HUES48 (cell line): ENCODE data around the gene ERVK3-1.
A peak's percentile ranks its signal among the peaks of the same experiment; 100 is the strongest.
"Not testable (repeated sequence)": the region's sequence is repeated elsewhere in the genome, so short reads cannot be mapped to it uniquely, and the experiment has no call there.

Source experiments
- H3K27ac ChIP-seq: one replicate; pipeline ENCODE4 v1.7.0; 2013; ENCODE audit warnings: low read depth, low read length, inconsistent platforms
- H3K27me3 ChIP-seq: 2 replicates; pipeline ENCODE4 v1.6.1; 2013; ENCODE audit warnings: mild to moderate bottlenecking, low read length; ENCODE audit not compliant: control insufficient read depth, insufficient read depth
- H3K36me3 ChIP-seq: 2 replicates; pipeline ENCODE4 v1.6.1; 2013; ENCODE audit warnings: low read length; ENCODE audit not compliant: control insufficient read depth, insufficient read depth
- H3K4me1 ChIP-seq: 2 replicates; pipeline ENCODE4 v1.6.1; 2013; ENCODE audit warnings: mild to moderate bottlenecking, low read length; ENCODE audit not compliant: control insufficient read depth, insufficient read depth
- H3K4me3 ChIP-seq: 2 replicates; pipeline ENCODE4 v1.5.1; 2013; ENCODE audit warnings: mild to moderate bottlenecking, low read depth, low read length
- H3K9ac ChIP-seq: 2 replicates; pipeline ENCODE4 v1.6.1; 2013; ENCODE audit warnings: mild to moderate bottlenecking, low read depth, low read length, moderate library complexity
- H3K9me3 ChIP-seq: 2 replicates; pipeline ENCODE4 v1.6.1; 2013; ENCODE audit warnings: low read length; ENCODE audit not compliant: control insufficient read depth, insufficient read depth

The ERVK3-1 gene

DNA sequence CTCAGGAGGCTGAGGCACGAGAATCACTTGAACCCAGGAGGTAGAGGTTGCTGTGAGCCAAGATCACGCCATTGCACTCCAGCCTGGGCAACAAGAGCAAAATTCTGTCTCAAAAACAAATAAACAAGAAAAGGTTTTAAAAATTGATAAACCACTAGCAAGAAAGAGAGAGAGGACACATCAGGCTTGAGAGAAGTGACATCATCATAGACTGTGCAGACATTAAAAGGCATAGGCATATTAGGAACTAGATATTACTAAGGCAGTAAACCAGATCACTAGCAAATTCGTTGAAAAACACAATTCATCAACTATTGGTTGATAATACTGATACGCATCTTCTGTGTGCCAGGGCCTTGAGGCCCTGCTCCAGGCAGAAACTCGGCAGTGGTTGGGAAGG lies 40.4 kb downstream of the ERVK3-1 start:
- H3K9ac ChIP-seq: no peak overlapping the region
- no peak overlapping the region for H3K4me3 ChIP-seq

DNA sequence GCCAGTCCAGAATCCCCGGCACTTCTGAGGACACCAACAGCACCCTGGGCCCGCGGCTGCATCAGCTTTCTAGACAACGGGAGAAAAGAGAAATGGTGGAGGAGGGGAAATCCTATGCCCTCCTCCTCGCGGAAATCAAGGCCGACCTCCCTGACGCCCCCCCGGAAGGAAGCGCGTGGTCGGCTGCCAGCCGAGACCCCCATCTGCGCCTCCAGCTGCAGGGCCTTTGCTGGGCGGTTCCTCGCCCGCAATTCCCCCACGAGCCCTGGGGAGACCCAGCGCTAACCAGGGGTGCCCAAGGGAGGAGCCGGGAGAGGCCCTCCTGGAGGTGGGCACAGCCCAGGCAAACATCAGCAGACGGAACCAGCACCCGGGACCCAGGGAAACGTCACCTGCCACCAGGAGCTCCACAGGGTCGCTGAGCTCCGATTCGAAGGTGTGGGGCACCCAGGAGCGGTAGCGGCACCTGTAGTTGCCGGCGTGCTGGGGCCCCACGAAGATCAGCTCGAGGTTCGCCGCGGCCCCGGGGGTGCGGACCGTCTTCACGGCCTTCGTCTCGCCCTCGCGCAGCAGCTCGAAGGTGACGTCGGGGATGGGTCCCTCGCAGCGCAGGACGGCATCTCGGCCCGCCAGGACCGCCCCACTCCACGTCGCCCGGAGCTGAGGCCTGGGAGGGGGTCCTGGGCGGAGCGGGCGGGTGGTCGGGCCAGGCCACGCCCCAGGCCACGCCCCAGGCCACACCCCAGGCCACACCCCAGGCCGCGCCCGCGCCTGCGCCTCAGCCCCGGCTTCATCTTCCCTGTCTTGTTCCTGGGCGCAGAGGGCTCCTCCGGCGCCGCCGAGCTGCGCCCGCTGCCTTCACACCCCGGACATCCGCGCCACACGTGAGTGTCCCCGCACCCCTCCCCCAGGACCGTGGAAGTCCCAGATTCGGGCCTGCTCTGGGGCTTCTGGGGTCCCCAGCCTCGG lies 42.1 kb downstream of the ERVK3-1 start:
- Histone ChIP-seq H3K27me3 (peaks cover 9% of the 10 kb centered on the region), H3K9ac (no peak overlapping the region; the same call in 1 of the 2 replicates), H3K4me1 (no peaks in the 10 kb centered on the region), H3K36me3 (no peaks in the 10 kb centered on the region; the same call in 1 of the 2 replicates), H3K9me3 (no peaks in the 10 kb centered on the region), H3K27ac (no peak overlapping the region), H3K4me3 (peak overlapping the region; percentile 92)

More for the DNA sequence above, 40.4 kb downstream of the ERVK3-1 start:
- Histone ChIP-seq H3K9me3 (no peaks in the 10 kb centered on the region), H3K4me1 (no peaks in the 10 kb centered on the region), H3K27me3 (peaks cover 9% of the 10 kb centered on the region), H3K36me3 (no peaks in the 10 kb centered on the region; the same call in 1 of the 2 replicates), H3K27ac (no peak overlapping the region)

DNA sequence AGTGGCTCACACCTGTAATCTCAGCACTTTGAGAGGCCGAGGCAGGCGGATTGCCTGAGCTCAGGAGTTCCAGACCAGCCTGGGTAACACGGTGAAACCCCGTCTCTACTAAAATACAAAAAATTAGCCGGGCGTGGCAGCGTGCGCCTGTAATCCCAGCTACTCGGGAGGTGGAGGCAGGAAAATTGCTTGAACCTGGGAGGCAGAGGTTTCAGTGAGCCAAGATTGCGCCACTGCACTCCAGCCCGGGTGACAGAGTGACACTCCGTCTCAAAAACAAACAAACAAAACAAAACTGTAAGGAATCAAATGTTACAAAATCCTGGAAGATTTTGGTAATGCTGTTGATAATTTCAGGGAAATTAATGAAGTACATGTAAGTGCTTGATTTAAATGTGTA lies 42.9 kb downstream of the ERVK3-1 start:
- not testable (repeated sequence) for H3K36me3 ChIP-seq, H3K4me1 ChIP-seq, H3K27ac ChIP-seq, H3K27me3 ChIP-seq, H3K9me3 ChIP-seq, H3K9ac ChIP-seq
- H3K4me3 ChIP-seq: peak overlapping the region; percentile 92

DNA sequence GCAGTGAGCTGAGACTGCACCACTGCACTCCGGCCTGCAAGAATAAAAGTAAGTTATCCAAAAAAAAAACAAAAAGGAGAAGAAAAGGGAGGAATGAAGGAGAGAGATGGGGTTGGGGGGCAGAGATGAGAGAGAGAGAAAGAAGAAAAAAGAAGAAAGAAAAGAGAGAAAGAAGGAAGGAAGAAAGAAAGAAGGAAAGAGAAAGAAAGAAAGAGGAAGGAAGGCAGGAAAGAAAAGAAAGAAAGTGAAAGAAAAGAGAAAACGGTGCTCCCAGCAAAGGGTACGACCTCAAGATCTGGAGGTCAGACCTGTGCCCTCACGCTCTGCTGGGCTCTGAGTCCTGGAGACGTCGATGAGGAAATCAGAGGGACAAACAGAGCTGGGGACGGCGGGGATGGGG lies 44.4 kb downstream of the ERVK3-1 start:
- H3K27me3 ChIP-seq: peaks cover 9% of the 10 kb centered on the region
- H3K36me3 ChIP-seq: no peaks in the 10 kb centered on the region; the same call in 1 of the 2 replicates
- no peak overlapping the region for H3K4me3 ChIP-seq
- no peak overlapping the region for H3K27ac ChIP-seq
- no peak overlapping the region for H3K9ac ChIP-seq
- H3K9me3 ChIP-seq: no peaks in the 10 kb centered on the region
- no peaks in the 10 kb centered on the region for H3K4me1 ChIP-seq

DNA sequence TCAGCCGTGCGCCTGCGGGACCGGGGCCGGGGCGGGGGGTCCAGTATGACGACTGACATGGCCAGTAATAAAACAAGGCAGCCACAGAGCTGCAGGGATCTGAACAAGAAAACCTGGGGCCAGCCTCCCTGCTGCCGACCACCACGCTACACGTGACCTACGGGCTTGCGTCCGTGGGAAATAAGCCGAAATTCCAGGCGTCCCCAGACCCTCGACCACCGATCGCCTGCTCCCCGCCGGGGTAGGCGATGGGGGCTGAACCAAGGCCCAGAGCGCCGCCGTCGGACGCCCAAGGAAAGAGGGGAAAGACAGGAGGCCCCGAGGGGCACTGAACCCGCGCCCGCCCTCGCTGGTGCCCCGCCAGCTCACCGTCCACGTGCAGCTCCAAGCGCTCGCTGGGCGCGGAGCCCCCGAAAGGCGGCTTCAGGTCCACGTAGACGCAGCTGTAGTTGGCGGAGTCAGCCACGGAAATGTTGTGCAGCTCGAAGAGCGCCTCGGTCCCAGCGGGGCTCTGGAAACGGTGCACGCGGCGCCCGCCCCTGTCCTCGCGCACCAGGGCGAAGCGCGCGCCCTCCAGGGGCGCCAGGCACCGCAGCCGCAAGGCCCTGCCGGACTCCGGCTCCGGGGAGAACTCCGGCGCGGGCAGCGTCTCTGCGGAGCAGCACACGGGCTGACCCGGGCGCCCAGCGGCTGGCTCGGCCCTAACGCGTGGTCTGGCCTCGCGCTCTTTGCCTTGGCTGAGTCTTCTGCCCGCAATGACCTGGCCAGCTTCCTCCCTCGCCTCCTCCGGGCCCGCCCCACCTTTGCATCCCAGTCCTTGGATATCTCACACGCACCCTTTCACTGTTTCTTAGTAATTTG lies 45.1 kb downstream of the ERVK3-1 start:
- no peaks in the 10 kb centered on the region for H3K9me3 ChIP-seq
- no peak overlapping the region for H3K27ac ChIP-seq
- H3K27me3 ChIP-seq: peaks cover 9% of the 10 kb centered on the region
- no peaks in the 10 kb centered on the region for H3K4me1 ChIP-seq
- H3K9ac ChIP-seq: no peak overlapping the region
- no peak overlapping the region for H3K4me3 ChIP-seq
- H3K36me3 ChIP-seq: no peaks in the 10 kb centered on the region; the same call in 1 of the 2 replicates

DNA sequence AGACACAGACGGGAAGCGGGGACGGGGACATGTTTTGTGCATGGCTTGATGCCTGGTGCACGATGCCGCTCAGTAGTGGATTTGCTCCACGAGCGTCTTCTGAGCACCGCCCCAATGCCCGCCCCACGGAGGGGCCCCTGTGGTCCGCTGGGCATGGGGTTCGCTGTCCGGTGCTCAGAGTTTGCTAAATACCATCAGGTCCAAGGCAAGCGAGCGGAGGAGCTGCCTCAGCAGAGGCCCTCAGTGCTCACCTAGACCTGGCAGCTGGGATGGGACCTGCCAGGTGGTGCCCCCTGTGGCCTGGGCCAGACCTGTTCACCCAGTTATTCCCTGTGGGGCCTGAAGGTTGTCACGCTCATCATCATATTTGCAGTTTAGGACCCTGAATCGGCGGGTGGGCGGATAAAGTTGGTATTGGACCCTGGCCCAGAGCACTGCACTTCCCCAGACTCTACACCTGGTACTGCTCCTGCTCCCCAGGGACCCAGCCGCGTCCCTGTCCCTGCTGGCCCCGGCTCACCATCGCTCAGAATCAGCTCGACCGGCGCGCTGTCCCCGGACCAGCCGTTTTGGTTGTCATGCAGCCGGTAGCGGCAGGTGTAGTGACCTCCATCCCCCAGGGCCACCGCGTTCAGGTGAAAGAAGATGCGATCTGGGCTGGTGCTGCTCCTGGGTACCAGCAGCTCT lies 45.8 kb downstream of the ERVK3-1 start:
- Histone ChIP-seq H3K9ac (no peak overlapping the region), H3K36me3 (no peaks in the 10 kb centered on the region), H3K9me3 (no peaks in the 10 kb centered on the region), H3K4me3 (no peak overlapping the region), H3K4me1 (no peaks in the 10 kb centered on the region), H3K27ac (no peak overlapping the region), H3K27me3 (peaks cover 9% of the 10 kb centered on the region)

DNA sequence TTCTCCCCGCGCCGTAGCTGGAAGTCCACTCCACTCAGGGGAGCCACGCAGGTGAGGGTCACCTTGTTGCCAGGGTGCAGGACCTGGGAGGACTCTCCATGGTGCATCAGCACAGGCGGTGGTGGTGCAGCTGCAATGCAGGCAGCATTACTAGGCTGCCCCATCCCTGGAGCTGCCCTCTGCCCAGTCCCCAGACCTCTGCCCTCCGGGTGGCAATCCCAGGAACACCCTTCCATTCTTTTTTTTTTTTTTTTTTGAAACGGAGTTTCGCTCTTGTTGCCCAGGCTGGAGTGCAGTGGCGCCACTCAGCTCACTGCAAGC lies 46.3 kb downstream of the ERVK3-1 start:
- Histone ChIP-seq H3K9me3 (no peaks in the 10 kb centered on the region), H3K27me3 (peaks cover 7% of the 10 kb centered on the region), H3K4me3 (no peak overlapping the region), H3K27ac (no peak overlapping the region), H3K36me3 (no peaks in the 10 kb centered on the region), H3K9ac (no peak overlapping the region), H3K4me1 (no peaks in the 10 kb centered on the region)

DNA sequence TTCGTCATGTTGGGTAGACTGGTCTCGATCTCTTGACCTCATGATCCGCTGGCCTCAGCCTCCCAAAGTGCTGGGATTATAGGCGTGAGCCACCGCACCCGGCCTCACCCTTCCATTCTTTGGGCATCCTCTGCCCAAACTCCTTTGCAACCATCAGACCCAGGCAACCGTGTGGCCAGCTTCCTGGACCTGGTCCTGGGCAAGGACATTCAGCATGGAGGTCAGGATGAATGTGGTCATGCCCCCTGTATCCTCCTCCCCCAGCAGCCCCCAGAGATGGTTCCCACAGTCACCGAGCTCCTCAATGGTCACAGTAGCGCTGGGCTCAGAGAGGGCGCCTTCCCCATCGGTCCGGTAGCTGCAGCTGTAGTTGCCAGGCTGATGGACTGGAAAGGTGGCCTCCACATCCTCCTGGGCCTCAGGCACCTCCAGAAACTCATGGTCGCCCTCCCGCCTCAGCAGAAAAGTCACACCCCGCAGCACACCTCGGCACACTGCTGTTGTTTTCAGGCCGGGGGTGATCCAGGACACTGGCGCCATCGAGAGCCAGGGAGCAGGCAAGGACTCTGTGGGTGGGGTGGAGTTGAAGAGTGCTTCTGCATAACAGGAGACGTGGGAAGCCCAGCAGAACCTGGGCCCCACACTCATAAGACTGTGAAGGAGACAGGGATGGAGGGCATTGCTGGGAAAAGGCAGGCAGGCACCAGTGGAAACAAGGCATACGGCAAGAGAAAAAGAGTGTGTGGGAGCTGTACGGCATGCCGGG lies 47.0 kb downstream of the ERVK3-1 start:
- no peaks in the 10 kb centered on the region for H3K36me3 ChIP-seq
- no peaks in the 10 kb centered on the region for H3K4me1 ChIP-seq
- no peaks in the 10 kb centered on the region for H3K9me3 ChIP-seq
- H3K9ac ChIP-seq: no peak overlapping the region
- no peak overlapping the region for H3K4me3 ChIP-seq
- H3K27me3 ChIP-seq: 0 out of 2 replicates have a peak, but pooled peaks cover under 1% of the 10 kb centered on the region
- no peak overlapping the region for H3K27ac ChIP-seq

DNA sequence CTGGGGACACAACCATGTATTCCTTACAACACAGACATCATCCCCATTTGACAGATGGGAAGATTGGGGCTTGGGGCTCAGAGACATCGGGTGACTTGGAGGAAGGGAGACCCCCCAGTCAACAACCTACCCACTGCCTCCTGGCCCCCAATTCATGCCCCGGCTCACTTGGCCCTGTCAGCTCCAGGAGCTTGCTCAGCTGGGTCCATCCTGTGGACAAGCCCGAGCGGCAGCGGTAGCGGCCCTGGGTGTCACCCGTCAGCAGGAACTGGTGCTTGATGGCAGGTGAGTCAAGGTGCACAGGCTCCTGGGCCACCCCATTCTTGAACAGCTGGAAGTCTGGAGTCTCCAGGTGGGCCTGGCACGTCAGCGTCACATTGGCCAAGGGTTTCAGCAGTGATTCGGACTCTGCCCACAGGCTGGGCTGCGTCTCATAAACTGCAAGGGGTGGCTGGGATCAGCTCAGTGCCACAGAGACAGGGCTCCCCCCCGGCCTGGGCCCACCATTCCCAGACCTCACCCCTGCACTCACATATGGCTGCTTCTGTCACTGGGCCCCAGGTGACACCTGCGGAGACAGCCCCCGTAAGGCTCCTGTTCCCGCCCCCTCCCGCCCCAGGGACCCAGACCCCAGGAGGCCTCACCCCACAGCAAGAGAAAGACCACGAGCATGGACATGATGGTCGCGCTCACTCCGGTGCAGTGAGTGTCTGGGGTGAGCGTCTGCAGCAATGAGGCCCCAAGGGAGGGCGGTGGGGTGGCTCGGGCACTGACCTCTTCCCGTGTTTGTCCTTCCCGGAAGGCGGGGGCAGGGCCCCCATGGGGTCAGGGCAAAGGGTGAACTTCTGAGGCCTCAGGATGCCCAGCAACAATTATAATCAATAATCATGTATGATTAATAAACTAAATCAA lies 47.8 kb downstream of the ERVK3-1 start, which contains the start of gene A1BG:
A1BG (minus strand) TSS at position 733 of the 912 bp plus-strand sequence; CDS start at position 678, 55 bp downstream.
- H3K27ac ChIP-seq: no peak within 1 kb of the TSS
- H3K9ac ChIP-seq: no peak within 1 kb of the TSS
- H3K9me3 ChIP-seq: no peaks in the 10 kb centered on the region
- H3K4me1 ChIP-seq: no peaks in the 10 kb centered on the region; the same call in 1 of the 2 replicates
- H3K4me3 ChIP-seq: no peak within 1 kb of the TSS
- no peaks in the 10 kb centered on the region for H3K27me3 ChIP-seq
- no peaks in the 10 kb centered on the region for H3K36me3 ChIP-seq
